Measurements from ENCODE around the gene TAC3. TPM values are rescaled to one million over a fixed set of nuclear protein-coding genes. Genes with fewer than 3 reads are reported as not detected.

The TAC3 gene
- total RNA-seq, result 0.94 TPM

GRCh38 chr12:57016348-57016747 is at the start of gene TAC3:
TSS of gene TAC3 (minus strand) at chr12:57016529. CDS start at chr12:57015797, 732 bp downstream.

GRCh38 chr12:57049890-57050289 is 33.6 kb upstream of the TAC3 start, which contains the start of gene MYO1A:
TSS of gene MYO1A (minus strand) at chr12:57050129. CDS start at chr12:57048323, 1,806 bp downstream.

GRCh38 chr12:57005980-57006808 is 10.1 kb downstream of the TAC3 start, which contains the start of gene ZBTB39:
TSS of gene ZBTB39 (minus strand) at chr12:57006546. CDS start at chr12:57004917, 1,629 bp downstream.

Other genes with a start within 250 kb of the TAC3 start
- gene SDR9C7, start 82.1 kb downstream of the TAC3 start, total RNA-seq, result 0.31 TPM
- gene RDH16, start 58.9 kb downstream of the TAC3 start, total RNA-seq, result 3.1 TPM
- gene ZBTB39, start 10.0 kb downstream of the TAC3 start, total RNA-seq, result 14.7 TPM
- not detected for gene MYO1A, start 33.6 kb upstream of the TAC3 start, total RNA-seq
- gene NEMP1, start 62.3 kb upstream of the TAC3 start, total RNA-seq, result 10.3 TPM
- 25.0 TPM for gene NAB2, start 72.6 kb upstream of the TAC3 start, total RNA-seq
- 3.1 TPM for gene STAT6, start 94.8 kb upstream of the TAC3 start, total RNA-seq
- gene LRP1, start 112.0 kb upstream of the TAC3 start, total RNA-seq, result 135 TPM
- gene LRP1-AS, start 131.1 kb upstream of the TAC3 start, total RNA-seq, result not detected
- gene NXPH4, start 200.3 kb upstream of the TAC3 start, total RNA-seq, result 1.6 TPM
- 32.2 TPM for gene SHMT2, start 213.2 kb upstream of the TAC3 start, total RNA-seq
- gene STAC3, start 234.7 kb upstream of the TAC3 start, total RNA-seq, result 0.94 TPM